SH-SY5Y (cell line): ENCODE results near the gene NOC2L.

Experiments
- GATA2 ChIP-seq: IDR thresholded peaks from 2 replicates; pipeline ENCODE4 v1.6.1; 2011; ENCODE audit warnings: mild to moderate bottlenecking, low read depth, low read length
- GATA3 ChIP-seq: IDR thresholded peaks from 2 replicates; pipeline ENCODE4 v1.6.1; 2011; ENCODE audit warnings: low read depth, mild to moderate bottlenecking, low read length, moderate library complexity

DNA sequence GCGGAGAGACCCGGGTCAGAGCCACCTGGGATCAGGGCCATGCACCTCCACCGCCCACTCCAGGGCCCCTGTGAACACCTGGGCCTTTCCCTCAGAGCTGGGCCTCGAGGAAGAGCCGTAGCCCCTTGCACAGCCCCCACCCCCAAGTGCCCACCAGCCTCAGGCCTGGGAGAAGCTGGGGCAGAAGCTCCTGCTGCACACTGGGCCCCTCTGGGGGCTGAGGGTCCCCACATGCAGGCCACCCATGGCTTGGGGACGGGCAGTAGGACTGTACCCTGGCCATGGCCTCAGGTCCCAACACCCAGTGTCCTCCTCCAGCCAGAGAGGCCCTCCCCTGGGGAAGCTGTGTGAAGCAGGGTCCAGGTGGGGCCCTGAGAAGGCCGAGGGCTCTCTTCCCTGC lies 6.5 kb downstream of the NOC2L start:
- TF ChIP-seq GATA2 (no peak), GATA3 (no peak)
